Myocyte (in vitro differentiated cells): ENCODE data around the gene NIPAL3. TPM values are rescaled to one million over a fixed set of nuclear protein-coding genes. Genes with fewer than 3 reads are reported as not detected.

ENCODE experiments used
- DNase-seq: peaks from one replicate; pipeline ENCODE4 v3.0.0-alpha.2; 2012; ENCODE audit warnings: low read depth
- total RNA-seq: library from RNA; depleted of rRNA; stranded (reverse); fragments of >200 nt; gene quantifications from 2 replicates; pipeline ENCODE4 v1.2.3, GENCODE V29; 2014

Gene NIPAL3
- total RNA-seq, 1 donor from 2014 or later = 7.8 TPM

DNA sequence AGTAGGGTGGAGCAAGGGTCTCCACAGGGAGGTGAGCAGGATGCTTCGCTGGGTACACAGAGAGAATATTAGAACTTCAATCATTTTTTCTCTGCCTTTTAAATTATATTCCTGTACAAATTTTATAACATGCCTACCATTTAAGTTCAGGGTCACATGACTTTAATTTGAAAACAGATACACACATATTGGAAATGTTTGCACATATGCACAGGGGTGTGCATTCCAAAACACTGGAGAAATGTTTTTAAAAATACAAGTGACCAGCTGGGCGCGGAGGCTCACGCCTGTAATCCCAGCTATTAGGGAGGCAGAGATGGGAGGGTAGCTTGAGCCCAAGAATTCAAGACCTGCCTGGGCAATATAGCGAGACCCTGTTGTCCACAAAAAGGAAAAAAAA, 39.7 kb downstream of the NIPAL3 start:
- no peak for DNase-seq

DNA sequence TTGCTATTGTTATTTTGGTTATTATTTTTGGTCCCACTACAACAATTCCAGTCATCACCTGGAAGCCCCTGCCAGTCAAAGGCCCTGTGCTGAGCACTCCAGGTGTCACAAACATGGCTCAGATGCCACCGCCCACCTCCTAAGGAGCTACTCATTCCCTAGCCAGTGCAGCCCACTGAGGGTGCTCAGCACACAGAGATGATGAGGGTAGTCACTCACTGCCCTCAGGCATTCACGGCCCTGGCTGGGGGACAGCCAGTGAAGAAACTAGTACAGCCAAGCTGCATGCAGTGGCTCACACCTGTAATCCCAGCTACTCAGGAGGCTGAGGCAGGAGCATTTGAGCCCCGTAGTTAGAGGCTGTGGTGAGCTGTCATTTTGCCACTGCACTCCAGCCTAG, 42.3 kb downstream of the NIPAL3 start:
- DNase-seq = no peak

DNA sequence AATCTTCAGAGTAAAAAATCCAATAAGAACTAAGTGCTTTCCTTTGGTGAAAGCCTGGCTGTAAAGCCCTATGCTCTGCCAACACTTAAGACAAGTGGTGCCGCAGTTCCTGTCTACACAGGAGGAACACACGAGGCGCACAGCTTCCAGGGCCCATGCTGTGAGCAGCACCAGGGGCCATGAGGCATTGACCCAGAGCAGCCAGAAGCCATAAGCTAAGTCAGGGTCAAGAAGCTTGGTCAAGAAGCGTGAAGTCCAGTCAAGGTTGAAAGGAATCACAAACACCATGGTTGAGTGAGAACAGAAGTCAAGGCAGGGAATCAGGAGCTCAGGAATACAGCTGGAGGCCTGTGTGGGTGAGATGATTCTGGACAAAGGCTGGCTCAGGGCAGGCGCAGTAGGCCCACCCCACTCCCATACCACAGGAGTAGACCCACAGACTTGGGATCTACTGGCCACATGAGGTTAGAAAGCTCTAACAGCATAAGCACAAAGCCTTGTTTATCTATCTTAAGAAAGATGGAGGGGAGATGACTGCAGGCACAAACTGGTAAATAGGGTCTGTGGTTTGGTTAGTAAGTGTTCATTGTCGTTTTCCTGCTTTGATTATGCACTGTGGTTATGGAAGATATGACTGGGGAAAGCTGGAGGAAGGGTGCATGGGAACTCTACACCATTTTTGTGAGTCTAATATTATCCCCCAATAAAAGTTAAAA, 44.1 kb downstream of the NIPAL3 start:
- no peak for DNase-seq

DNA sequence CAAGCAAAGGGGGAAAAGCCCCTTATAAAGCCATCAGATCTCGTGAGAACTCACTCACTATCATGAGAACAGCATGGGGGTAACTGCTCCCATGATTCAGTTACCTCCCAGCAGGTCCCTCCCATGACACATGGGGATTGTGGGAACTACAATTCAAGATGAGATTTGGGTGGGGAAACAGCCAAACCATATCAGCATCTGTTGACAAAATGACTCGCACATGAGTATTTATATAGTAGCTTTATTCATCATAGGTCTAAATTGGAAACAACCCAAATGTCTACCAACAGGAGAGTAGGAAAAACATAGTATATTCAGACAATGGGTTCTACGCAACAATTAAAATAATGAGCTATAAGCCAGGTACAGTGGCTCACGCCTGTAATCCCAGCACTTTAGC, 46.5 kb downstream of the NIPAL3 start:
- peak; percentile 33 for DNase-seq

DNA sequence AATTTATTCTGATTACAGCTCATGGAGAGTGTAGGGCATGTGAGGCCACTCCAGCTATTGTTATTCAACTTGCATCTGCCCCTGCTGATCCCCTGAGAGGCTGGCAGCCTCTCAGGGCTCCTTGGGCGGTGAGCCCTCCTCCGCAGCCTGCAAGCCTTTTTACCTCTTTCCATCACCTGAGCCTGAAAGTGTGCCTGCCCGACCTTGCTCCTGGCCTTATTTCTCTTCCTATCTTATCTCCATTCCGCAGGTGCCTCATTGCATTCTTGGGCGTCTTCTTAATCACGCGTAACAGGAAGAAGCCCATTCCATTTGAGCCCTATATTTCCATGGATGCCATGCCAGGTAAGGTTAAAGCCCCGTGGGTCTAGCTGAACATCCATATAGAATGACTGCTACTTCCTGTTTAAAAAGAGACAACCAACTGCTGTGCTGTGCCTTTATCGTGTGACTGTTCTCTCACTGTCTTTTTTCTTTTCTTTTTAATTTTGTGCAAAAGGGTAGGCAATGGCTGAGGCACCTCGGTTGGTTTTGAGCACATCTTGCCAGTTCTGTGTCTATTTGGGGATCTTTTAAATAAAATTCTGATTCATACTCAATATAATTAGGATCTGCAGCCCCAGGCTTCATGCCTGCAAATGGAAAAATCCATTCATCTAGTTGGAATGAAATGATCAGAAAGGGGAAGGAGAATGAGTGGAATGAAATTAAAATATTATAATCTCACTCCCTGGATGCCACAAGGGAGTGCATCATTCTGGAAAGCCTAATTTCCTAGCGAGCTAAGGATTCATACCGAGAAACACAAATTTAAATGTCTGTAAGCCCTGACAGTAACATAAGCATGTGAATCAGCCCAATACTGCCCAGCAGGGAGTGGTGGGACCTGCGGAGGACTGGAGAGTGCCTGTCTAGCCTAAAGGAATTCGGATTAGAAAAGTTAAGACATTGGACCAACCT, 48.5 kb downstream of the NIPAL3 start:
- no peak for DNase-seq

DNA sequence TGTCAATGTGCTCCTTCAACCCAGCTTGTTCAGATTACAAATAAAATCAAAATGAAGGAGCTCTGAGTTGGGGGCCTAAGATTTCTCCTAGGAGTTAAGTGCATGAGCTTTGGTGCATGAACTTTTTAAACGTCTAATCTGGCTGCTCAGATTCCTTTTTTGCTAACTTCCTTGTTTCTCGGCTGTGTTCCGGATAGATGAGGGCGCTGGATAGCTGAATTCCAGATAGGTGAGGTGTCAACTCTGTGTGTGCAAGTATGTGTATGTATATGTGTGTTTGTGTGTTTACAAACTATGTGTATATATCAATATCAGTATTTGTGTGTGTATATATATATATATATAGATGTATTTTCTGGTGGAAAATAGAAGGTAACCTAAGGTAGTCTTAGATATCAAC, 49.5 kb downstream of the NIPAL3 start:
- DNase-seq = no peak

DNA sequence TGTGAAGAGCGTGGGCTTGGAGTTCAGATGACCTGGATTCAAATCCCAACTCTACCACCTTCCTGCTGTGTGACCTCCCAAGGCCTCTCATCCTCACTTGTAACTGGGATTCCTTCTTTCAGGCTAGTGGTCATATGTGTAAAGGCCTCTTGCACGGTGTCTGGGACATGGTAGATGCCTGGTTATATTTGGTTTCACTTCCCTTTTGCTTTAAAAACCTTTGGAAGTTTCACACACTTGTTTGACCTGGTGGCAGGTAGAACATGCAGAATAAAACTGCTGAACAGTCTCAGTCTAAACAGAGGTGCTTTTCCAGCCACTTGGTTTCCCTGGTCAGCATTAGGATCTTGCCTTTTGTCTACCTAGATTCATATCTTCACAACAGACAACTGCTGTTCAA, 50.0 kb downstream of the NIPAL3 start:
- DNase-seq = no peak

DNA sequence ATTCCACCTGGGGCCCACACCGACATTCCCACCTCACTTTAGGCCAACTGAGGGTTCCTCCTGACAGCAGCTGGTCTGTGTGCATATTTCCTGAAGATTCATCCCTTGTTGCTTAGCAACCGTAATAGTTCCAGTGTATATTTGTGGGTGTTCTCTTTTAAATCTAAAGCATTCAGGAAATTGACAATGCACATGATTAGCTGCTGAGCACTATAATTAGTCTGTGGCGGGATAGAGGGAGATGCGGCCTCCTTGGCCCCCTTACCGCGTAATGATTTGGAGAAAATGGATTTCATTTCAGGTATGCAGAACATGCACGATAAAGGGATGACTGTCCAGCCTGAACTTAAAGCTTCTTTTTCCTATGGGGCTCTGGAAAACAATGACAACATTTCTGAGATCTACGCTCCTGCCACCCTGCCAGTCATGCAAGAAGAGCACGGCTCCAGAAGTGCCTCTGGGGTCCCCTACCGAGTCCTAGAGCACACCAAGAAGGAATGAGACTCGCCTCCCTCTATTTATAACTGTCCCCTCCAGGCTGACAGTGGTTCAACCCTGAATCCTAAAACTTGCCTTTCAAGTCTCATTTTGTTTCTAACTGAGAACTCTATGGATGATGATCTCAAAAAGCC, 53.2 kb downstream of the NIPAL3 start:
- no peak for DNase-seq

DNA sequence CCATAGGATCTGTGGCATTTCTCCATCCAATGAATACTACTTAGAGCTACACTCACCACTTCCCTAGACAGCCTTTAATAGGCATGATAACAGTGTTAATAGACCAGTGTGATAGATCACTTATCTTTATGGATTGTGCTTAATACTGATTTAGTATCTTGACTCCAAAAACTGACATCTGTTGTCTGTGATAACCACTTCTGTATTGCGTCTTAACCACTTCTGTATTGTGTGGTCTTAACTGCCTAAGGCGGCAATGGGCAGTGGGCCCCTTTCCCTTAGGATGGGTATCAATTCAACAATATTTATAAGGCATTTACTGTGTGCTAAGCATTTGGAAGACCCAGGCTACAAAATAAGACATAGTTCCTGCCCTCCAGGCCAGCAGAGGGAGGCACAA, 55.0 kb downstream of the NIPAL3 start:
- DNase-seq = no peak

DNA sequence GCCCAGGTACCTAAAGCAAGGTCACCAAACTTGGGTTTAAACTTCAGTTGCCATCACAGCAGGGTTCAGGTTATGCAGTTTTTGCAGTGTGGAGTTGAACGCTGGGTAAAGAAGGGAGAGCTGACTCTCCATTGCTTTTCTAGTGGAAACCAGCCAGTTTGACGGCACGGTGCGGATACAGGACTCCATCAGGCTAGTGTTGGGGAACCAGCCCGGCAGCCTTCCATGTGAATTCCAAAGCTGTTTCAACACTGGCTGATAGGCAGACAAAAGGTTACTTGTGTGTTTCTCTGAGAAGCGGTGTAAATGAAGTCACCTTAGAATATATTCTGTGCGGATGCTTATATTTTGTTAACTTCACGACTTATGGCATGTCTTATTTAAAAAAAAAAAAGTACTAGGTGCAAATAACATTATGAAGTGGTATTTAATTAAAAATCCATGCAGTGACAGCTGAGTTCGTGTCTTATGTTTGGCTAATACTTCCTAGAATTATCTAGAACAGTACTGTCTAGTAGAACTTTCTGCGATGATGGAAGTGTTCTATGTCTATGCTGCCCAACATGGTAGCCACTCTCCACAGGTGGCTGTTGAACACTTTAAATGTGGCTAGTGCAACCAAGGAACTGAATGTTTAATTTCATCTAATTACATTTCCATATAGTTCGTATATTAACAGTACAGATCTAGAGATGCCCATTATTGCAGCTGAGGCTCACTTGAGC, 57.1 kb downstream of the NIPAL3 start:
- no peak for DNase-seq

DNA sequence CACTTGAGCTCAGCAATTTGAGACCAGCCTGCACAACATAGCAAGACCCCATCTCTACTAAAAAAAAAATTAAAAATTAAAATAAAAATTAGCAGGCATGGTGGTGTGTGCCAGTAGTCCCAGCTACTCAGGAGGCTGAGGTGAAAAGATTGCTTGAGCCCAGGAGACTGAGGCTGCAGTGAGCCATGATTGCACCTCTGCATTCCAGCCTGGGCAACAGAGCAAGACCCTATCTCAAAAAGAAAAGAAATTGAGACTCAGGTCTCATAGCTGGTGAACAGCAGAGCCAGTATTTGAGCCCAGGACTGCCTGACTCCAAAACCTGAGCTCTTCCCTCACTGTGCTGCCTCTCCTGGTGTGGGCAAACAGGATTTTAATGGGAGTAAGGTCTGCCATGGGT, 58.6 kb downstream of the NIPAL3 start:
- DNase-seq = no peak

DNA sequence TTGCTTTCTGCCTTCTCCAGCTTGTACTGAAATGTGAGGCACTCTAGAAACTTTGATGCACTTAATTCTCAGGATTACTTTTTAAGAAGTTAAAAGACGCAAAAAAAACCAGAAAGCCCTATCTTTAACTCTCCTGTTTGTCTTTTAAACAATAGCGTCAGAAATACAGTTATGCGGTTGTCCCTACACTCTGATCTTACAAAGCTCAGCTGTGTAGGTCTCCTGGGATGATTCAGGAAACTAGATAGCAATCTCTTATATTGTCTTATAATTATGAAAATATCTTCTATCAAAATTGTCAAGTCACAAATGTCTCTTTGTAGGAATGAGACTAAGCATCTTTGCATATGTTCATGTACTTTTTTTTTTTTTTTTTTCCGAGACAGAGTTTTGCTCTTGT, 60.1 kb downstream of the NIPAL3 start:
- DNase-seq = no peak

DNA sequence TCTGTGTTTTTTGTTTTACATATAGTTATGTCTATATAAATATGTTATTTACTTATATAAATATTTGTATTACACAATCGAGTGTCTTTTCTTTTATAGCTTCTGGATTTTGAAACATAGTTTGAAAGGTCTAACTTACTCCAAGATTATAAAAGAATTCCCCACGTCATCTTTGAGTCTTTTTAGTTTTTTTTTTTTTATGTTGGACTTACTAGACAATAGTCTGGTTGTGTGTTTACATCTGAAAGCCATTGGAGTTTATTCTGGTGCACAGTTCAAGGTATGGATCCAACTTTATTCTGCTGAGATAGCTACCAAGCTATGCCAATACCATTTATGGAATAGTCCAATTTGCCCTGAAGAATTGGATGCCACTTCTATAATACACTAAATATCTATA, 61.0 kb downstream of the NIPAL3 start:
- no peak for DNase-seq

DNA sequence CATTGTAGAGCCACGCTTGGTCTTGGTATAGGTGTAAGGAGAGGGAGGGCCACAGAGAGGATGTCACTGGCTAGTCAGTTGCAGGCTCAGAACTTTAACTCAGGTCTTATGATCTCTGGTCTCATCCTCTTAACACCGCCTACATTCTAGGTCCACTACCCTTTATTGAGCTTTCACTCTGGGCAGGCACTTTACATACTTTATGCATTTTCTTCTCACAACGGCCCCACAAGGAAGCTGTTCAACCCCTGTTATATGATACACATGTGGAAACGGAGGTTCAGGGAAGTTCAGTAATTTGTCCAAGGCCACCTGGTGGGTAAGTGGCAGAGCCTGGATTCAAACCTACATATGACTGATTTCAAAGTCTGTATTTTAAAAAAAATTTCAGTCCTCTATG, 61.7 kb downstream of the NIPAL3 start:
- DNase-seq = no peak

DNA sequence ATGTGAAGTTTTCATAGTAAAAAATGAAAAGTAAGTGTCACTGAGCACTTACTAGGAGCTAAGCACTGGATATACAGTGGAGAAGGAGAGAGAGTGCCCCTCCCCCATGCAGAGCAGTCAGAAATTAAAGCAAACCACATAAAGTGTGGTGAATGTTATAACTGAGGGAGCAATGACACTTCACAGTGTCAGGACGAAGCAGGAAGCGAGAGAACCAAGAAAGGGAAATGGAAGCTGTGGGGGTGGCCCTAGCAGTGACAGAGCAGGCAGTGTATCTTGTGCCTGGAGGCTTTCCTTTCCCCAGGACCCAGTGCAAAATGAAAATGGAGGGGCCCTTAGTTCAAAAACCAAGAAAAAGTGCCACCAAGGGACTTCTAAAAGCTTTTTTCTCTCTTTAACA, 65.5 kb downstream of the NIPAL3 start:
- no peak for DNase-seq

DNA sequence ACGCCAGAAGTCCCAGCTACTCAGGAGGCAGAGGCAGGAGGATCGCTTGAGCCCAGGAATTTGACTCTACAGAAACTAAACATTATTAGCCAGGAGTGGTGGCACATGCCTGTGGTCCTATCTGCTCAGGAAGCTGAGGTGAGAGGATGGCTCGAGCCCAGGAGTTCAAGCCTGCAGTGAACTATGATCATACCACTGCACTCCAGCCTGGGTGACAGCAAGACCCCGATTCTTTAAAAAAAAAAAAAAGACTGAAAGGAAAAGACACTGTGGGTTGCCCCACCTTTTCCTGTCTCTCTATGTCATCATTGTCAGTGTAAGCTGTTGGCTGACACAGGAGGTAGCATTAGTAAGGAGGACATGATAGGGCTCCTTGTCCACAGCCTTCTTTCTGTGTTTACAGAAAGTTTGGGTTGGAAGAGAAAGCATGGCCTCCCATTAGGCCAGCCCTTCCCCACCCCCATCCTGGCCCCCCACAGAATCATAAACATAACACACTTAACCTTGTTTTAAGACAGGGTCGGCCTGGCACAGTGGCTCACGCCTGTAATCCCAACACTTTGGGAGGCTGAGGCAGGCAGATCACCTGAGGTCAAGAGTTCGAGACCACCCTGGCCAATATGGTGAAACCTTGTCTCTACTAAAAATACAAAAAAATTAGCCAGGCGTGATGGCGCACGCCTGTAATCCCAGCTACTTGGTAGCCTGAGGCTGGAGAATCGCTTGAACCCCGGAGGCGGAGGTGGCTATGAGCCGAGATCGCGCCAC, 66.4 kb downstream of the NIPAL3 start:
- no peak for DNase-seq

DNA sequence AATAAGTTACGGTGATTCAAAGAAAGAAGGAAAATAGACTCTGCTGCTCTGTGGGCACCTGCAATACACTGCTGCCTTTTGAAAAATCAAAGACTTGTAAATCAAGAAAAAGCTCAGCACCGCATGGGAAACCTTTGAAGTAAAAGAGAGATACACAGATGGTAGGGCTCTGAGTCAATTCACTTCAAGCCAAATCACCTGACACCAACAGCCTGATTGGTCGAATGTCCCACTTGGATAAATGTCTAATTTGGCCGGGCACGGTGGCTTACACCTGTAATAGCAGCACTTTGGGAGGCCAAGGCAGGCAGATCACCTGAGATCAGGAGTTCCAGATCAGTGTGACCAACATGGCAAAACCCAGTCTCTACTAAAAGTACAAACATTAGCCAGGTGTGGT, 67.8 kb downstream of the NIPAL3 start:
- DNase-seq = no peak

DNA sequence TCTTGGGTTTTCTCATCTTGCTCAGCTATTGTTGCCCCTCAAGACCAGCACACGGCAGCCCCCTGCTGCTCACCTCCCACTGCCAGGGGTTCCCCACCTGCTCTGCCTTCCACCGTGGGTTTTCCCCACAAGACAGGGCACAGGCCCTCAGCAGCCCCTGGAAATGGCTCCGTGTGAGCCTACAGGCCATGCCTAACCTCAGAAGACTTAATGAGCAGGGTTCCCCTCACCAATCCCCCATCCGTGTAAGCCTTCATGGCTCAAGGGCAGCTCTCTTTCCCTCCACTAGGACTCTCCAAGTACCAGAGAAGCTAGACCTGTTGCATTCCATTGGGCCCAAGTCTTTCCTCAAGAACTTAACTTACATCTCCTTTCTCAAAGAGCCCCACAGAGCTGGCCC, 68.6 kb downstream of the NIPAL3 start:
- DNase-seq = no peak

DNA sequence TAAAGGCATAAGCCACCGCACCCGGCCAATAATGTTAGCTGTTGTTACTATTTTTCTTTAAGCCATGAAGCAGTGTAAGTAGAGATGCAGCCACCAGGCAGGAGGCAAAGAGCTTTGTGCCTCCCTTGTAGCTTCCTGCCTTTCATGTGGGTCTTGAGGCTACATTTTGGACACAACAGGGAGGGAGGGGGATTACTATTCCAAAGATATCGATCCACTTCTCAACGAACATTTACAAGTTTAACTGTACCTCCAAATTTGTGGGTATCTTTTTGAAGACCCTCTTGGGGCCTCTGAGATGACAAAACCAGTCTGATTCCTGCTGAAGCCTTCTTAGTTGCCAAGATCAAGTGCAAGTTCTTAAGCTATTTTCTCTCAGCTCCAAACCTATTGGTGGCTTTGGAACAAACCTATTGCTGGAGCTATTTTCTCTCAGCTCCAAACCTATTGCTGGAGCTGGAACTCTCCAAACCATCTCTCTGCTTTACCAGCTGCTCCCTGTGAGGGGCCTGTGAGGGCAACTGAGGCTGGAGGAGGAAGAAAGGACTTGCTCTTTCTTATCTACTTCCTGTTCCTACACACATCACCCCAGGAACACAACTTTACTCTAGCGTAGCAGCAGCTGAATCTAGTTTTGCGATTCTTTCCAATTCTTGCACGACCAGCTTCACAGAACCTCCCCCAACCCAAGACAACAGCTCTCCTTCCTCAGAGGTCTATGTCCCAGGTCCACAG, 70.9 kb downstream of the NIPAL3 start:
- DNase-seq = no peak

DNA sequence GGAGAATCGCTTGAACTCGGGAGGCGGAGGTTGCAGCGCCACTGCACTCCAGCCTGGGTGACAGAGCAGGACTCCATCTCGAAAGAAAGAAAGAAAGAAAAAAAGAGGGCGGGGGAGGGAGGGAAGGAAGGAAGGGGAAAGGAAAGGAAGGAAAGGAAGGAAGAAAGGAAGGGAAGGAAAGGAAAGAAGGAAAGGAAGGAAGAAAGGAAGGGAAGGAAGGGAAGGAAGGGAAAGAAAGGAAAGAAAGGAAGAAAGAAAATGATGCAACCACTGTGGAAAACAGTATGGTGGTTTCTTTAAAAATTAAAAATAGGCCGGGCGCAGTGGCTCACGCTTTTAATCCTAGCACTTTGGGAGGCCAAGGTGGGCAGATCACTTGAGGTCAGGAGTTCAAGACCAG, 71.9 kb downstream of the NIPAL3 start:
- no peak for DNase-seq
